Common myeloid progenitor, CD34-positive (primary cell): ENCODE data around the gene GJC1.

ENCODE experiments used
- CTCF ChIA-PET: fragments of 350-600 bp; sonication (Branson Sonifier 250); formaldehyde crosslinking; loops from one replicate; lab custom pipeline; 2021; ENCODE audit warnings: antibody characterized with exemption; lab: Charles Lee
- POLR2A ChIA-PET: fragments of 350-600 bp; sonication (Branson Sonifier 250); formaldehyde crosslinking; loops from one replicate; lab custom pipeline; 2021; ENCODE audit warnings: antibody characterized with exemption; lab: Charles Lee
- DNase-seq, 3 donors: peaks; one replicate each; pipeline versions ENCODE4 v3.0.0 to v3.0.0-alpha.2; 2013
- H3K27ac ChIP-seq, 2 experiments: 1 replicate in 1 of 2; 2 replicates in 1 of 2; pipeline ENCODE4 v1.7.0; 2013; ENCODE audit warnings: inconsistent platforms in 2 of 2, low read length in 2 of 2, mild to moderate bottlenecking in 2 of 2, low read depth in 1 of 2, moderate library complexity in 1 of 2; ENCODE audit not compliant: severe bottlenecking in 2 of 2, insufficient read depth in 1 of 2, poor library complexity in 1 of 2
- H3K27me3 ChIP-seq, 5 experiments: replicated peaks in 2 of 5; 1 replicate in 3 of 5; 2 replicates in 2 of 5; pipeline versions ENCODE4 v1.6.1 to v1.7.0; 2013; ENCODE audit warnings: low read length in 4 of 5, mild to moderate bottlenecking in 2 of 5, moderate library complexity in 2 of 5, inconsistent platforms in 1 of 5; ENCODE audit not compliant: insufficient read depth in 5 of 5, control insufficient read depth in 4 of 5
- H3K36me3 ChIP-seq, 4 experiments: 1 replicate in 2 of 4; 2 replicates in 2 of 4; pipeline versions ENCODE4 v1.6.1 to v1.7.0; 2013; ENCODE audit warnings: low read length in 3 of 4, control low read depth in 1 of 4, mild to moderate bottlenecking in 1 of 4; ENCODE audit not compliant: control insufficient read depth in 4 of 4, insufficient read depth in 4 of 4
- H3K4me1 ChIP-seq, 4 experiments: 1 replicate in 3 of 4; 2 replicates in 1 of 4; pipeline versions ENCODE4 v1.6.1 to v1.7.1; 2013; ENCODE audit warnings: low read length in 3 of 4, mild to moderate bottlenecking in 3 of 4, control low read depth in 1 of 4, inconsistent platforms in 1 of 4, moderate library complexity in 1 of 4; ENCODE audit not compliant: control insufficient read depth in 4 of 4, insufficient read depth in 4 of 4; ENCODE audit errors: control extremely low read depth in 1 of 4
- H3K4me3 ChIP-seq, 7 experiments: 1 replicate in 4 of 7; 2 replicates in 3 of 7; pipeline versions ENCODE4 v1.5.1 to v1.7.0; 2013; ENCODE audit warnings: mild to moderate bottlenecking in 7 of 7, low read length in 6 of 7, moderate library complexity in 6 of 7, inconsistent platforms in 2 of 7, low read depth in 2 of 7, control low read depth in 1 of 7; ENCODE audit not compliant: insufficient read depth in 4 of 7, control insufficient read depth in 1 of 7; ENCODE audit errors: extremely low read depth in 1 of 7
- H3K9me3 ChIP-seq, 5 experiments: 1 replicate in 4 of 5; 2 replicates in 1 of 5; pipeline versions ENCODE4 v1.6.1 to v1.7.1; 2013; ENCODE audit warnings: low read length in 4 of 5, mild to moderate bottlenecking in 2 of 5, inconsistent platforms in 1 of 5, low read depth in 1 of 5, moderate library complexity in 1 of 5; ENCODE audit not compliant: control insufficient read depth in 4 of 5, insufficient read depth in 2 of 5; ENCODE audit errors: control extremely low read depth in 1 of 5
- WGBS: methylation state at CpG from one replicate; pipeline ENCODE4 v1.1.5; 2013; ENCODE audit not compliant: insufficient coverage; 5-methylcytosine and 5-hydroxymethylcytosine counted together

GJC1 gene

GRCh38 chr17:44847586-44847985, 17.5 kb upstream of the GJC1 start, which contains the start of gene HIGD1B:
TSS of gene HIGD1B (plus strand) at chr17:44847883. CDS start at chr17:44848153, 270 bp downstream.
- Histone ChIP-seq H3K36me3 (peaks cover 12 to 34% (median 23%) of the 10 kb centered on the region in 4 experiments), H3K27ac (no peak within 1 kb of the TSS), H3K27me3 (peaks cover 0 to 2% (median 0%) of the 10 kb centered on the region in 5 experiments), H3K4me3 (no peak within 1 kb of the TSS), H3K9me3 (no peaks in the 10 kb centered on the region), H3K4me1 (peaks cover 0 to 2% (median 0%) of the 10 kb centered on the region in 4 experiments)
- WGBS = 100% methylated on average over 1 of the region's 2 CpGs
- no peak for DNase-seq
- CTCF ChIA-PET = interaction anchor here (1.0 to 1.2 kb wide), 2 partner anchors 15 to 17 kb away, joined by 3 read pairs; no protein-coding TSS in a partner anchor
- POLR2A ChIA-PET = no interaction called here

- ChIA-PET CTCF (interaction anchor here (1.2 to 1.3 kb wide), 2 partner anchors 18 to 69 kb away, joined by 3 read pairs; no protein-coding TSS in a partner anchor), POLR2A (no interaction called here)
- WGBS = 87% methylated on average over 7 of the region's 8 CpGs
Observed at GRCh38 chr17:44846206-44846605, 16.1 kb upstream of the GJC1 start.

GRCh38 chr17:44844390-44844830, 14.3 kb upstream of the GJC1 start:
- H3K4me1 ChIP-seq = no peaks in the 10 kb centered on the region
- WGBS = 100% methylated on average over 1 of the region's 1 CpG
- CTCF ChIA-PET = interaction anchor here (1.3 kb wide), 1 partner anchor 23 kb away, joined by 3 read pairs; no protein-coding TSS in a partner anchor
- H3K27ac ChIP-seq = no peak overlapping the region
- peaks cover 0 to 8% (median 3%) of the 10 kb centered on the region in 4 experiments for H3K36me3 ChIP-seq
- peaks cover 0 to 3% (median 0%) of the 10 kb centered on the region in 5 experiments for H3K27me3 ChIP-seq
- H3K9me3 ChIP-seq = no peaks in the 10 kb centered on the region
- POLR2A ChIA-PET = no interaction called here
- no peak for DNase-seq
- no peak overlapping the region for H3K4me3 ChIP-seq

More at GRCh38 chr17:44846206-44846605, 16.1 kb upstream of the GJC1 start:
- Histone ChIP-seq H3K27me3 (peaks cover 0 to 3% (median 0%) of the 10 kb centered on the region in 5 experiments), H3K9me3 (no peaks in the 10 kb centered on the region), H3K36me3 (peaks cover 6 to 24% (median 14%) of the 10 kb centered on the region in 4 experiments), H3K27ac (no peak overlapping the region), H3K4me3 (no peak overlapping the region), H3K4me1 (peaks cover 0 to 2% (median 0%) of the 10 kb centered on the region in 4 experiments)
- DNase-seq = no peak

- no peaks in the 10 kb centered on the region for H3K4me1 ChIP-seq
- no peak overlapping the region for H3K4me3 ChIP-seq
- no peaks in the 10 kb centered on the region for H3K9me3 ChIP-seq
- peaks cover 0 to 4% (median 0%) of the 10 kb centered on the region in 4 experiments for H3K36me3 ChIP-seq
- WGBS = 68% methylated on average over 4 of the region's 5 CpGs
- CTCF ChIA-PET = no interaction called here
- no peak overlapping the region for H3K27ac ChIP-seq
- peaks cover 0 to 3% (median 0%) of the 10 kb centered on the region in 5 experiments for H3K27me3 ChIP-seq
- POLR2A ChIA-PET = no interaction called here
- DNase-seq = no peak
Observed at GRCh38 chr17:44842748-44843147, 12.7 kb upstream of the GJC1 start.

GRCh38 chr17:44840936-44841335, 10.8 kb upstream of the GJC1 start:
- Histone ChIP-seq H3K27me3 (peaks cover 0 to 3% (median 0%) of the 10 kb centered on the region in 5 experiments), H3K9me3 (no peaks in the 10 kb centered on the region), H3K36me3 (no peaks in the 10 kb centered on the region), H3K27ac (no peak overlapping the region), H3K4me1 (no peaks in the 10 kb centered on the region), H3K4me3 (no peak overlapping the region)
- ChIA-PET POLR2A (interaction anchor here (0.7 kb wide), 1 partner anchor 634 kb away, joined by 3 read pairs; no protein-coding TSS in a partner anchor), CTCF (interaction anchor here (0.7 to 1.2 kb wide), 3 partner anchors 9 to 62 kb away, joined by 3 read pairs; no protein-coding TSS in a partner anchor)
- 74% methylated on average over 3 of the region's 3 CpGs for WGBS
- no peak for DNase-seq

- no peak overlapping the region for H3K4me3 ChIP-seq
- H3K36me3 ChIP-seq = no peaks in the 10 kb centered on the region
- DNase-seq = no peak
- 93% methylated on average over 4 of the region's 4 CpGs for WGBS
- H3K27ac ChIP-seq = no peak overlapping the region
- CTCF ChIA-PET = interaction anchor here (0.7 to 1.2 kb wide), 3 partner anchors 8 to 61 kb away, joined by 3 read pairs; no protein-coding TSS in a partner anchor
- H3K9me3 ChIP-seq = no peaks in the 10 kb centered on the region
- H3K27me3 ChIP-seq = peaks cover 0 to 5% (median 0%) of the 10 kb centered on the region in 5 experiments
- POLR2A ChIA-PET = interaction anchor here (0.7 kb wide), 1 partner anchor 634 kb away, joined by 3 read pairs; no protein-coding TSS in a partner anchor
- H3K4me1 ChIP-seq = no peaks in the 10 kb centered on the region
Observed at GRCh38 chr17:44840274-44840673, 10.2 kb upstream of the GJC1 start.

- H3K9me3 ChIP-seq = no peaks in the 10 kb centered on the region
- no peaks in the 10 kb centered on the region for H3K36me3 ChIP-seq
- POLR2A ChIA-PET = interaction anchor here (0.6 kb wide), 1 partner anchor 42 kb away, joined by 3 read pairs; no protein-coding TSS in a partner anchor
- H3K4me3 ChIP-seq = no peak overlapping the region
- CTCF ChIA-PET = interaction anchor here (0.6 to 1.6 kb wide), 2 partner anchors 8 to 191 kb away, joined by 3 to 4 read pairs; no protein-coding TSS in a partner anchor
- no CpG with 5 or more reads among the region's 2 CpGs for WGBS
- no peak overlapping the region for H3K27ac ChIP-seq
- no peak for DNase-seq
- H3K4me1 ChIP-seq = no peaks in the 10 kb centered on the region
- peaks cover 0 to 19% (median 0%) of the 10 kb centered on the region in 5 experiments for H3K27me3 ChIP-seq
Observed at GRCh38 chr17:44837196-44837595, 7.1 kb upstream of the GJC1 start.
